LHCN-M2 (cell line): ENCODE results near the gene GPR55. TPM values are rescaled to one million over a fixed set of nuclear protein-coding genes. Genes with fewer than 3 reads are reported as not detected.

Experiments
- DNase-seq: peaks from one replicate; pipeline ENCODE4 v3.0.0-alpha.2; 2012; ENCODE audit warnings: low read depth
- total RNA-seq: library from RNA; depleted of rRNA; stranded (reverse); fragments of >200 nt; gene quantifications from 2 replicates; pipeline ENCODE4 v1.2.3, GENCODE V29; 2014

GPR55 gene
- total RNA-seq, 1 experiment from 2014 or later = not detected

DNA sequence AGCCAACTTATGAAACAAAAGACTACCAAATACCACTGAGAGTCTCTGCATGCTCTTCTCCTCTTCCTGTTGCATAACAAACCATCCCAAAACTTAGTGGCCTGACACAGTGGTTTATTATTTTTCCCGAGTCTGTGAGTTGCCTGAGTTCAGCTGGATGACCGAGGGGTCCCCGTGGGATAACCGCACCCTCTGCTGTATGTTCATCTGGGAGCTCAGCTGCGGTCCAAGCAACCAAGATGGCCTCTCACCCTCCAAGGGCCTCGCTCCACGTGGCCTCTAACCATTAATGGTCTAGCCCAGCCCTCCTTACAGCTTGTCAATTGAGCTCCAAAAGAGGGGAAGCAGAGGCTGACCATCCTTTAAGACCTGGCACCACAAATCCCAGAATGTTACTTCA is 43.2 kb downstream of the GPR55 start:
- DNase-seq = no peak

GRCh38 chr2:230879891-230880290 is 45.2 kb downstream of the GPR55 start:
- no peak for DNase-seq

- DNase-seq = no peak
Measured at GRCh38 chr2:230879271-230879882, 45.7 kb downstream of the GPR55 start.

DNA sequence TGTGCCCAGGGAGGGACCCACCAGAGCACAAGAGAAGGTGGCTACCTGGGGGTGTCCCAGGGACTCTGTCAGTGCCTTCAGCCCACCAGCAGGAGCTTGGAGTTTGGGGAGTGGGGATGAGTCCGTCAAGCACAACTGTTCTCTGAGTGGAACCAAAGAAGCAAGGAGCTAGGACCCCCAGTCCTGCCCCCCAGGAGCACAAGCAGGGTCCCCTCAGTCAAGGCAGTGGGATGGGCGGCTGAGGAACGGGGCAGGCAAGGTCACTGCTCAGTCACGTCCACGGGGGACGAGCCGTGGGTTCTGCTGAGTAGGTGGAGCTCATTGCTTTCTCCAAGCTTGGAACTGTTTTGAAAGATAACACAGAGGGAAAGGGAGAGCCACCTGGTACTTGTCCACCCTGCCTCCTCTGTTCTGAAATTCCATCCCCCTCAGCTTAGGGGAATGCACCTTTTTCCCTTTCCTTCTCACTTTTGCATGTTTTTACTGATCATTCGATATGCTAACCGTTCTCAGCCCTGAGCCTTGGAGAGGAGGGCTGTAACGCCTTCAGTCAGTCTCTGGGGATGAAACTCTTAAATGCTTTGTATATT is 46.3 kb downstream of the GPR55 start:
- no peak for DNase-seq

DNA sequence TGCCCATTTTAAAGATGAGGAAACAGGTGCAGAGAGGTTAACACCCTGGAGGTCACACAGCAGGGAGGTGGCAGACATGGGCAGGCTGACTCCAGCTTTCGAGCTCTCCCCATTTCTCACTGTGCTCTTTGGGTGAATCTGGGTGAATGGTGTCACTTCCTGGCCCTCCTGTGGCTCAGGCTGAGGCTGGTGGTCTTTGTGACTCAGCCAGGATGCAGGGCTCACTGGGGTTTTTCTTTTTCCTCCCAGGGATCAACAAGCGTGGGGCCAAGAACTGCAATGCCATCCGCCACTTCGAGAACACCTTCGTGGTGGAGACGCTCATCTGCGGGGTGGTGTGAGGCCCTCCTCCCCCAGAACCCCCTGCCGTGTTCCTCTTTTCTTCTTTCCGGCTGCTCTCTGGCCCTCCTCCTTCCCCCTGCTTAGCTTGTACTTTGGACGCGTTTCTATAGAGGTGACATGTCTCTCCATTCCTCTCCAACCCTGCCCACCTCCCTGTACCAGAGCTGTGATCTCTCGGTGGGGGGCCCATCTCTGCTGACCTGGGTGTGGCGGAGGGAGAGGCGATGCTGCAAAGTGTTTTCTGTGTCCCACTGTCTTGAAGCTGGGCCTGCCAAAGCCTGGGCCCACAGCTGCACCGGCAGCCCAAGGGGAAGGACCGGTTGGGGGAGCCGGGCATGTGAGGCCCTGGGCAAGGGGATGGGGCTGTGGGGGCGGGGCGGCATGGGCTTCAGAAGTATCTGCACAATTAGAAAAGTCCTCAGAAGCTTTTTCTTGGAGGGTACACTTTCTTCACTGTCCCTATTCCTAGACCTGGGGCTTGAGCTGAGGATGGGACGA is 47.1 kb downstream of the GPR55 start:
- no peak for DNase-seq

GRCh38 chr2:230877116-230877758 is 47.8 kb downstream of the GPR55 start:
- no peak for DNase-seq

DNA sequence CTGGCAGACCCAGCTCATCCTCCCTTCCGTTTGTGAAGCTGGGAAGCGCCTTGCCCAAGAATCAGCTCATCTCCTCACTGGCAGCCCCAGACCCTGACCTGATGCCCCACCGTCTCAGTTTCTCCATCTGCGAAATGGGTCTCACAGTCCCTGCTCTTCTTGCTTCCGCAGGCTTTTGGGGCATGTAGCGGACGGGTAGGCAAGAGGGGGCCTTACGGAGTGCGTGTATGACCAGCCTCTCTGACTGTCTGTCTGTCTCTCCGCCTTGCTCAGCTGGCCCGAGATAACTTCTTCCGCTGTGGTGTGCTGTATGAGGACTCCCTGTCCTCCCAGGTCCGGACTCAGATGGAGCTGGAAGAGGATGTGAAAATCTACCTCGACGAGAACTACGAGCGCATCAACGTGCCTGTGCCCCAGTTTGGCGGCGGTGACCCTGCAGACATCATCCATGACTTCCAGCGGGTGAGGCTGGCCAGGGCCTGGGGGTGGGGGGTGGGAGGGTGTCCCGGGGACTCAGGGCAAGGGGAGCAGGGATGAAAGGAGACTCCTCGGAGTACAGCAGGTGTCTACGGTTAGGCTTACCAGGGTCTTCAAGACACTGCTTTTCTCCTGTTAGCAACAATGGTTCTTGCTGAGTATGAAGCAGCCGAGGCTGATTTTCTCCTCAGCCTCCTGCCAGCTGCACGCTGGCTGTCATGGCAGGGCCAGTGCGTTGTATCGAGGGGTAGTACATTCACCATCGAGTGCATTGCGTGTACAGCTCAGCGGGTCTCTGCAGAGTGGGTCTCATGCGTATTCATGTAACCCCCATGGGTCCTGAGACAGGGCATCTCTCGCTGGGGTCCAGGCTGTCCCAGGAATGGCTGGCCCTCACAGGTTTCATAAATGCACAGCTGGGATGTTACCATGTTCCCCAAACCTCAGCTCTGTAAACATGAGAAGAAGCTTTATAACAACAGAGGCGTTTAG is 49.4 kb downstream of the GPR55 start:
- no peak for DNase-seq

DNA sequence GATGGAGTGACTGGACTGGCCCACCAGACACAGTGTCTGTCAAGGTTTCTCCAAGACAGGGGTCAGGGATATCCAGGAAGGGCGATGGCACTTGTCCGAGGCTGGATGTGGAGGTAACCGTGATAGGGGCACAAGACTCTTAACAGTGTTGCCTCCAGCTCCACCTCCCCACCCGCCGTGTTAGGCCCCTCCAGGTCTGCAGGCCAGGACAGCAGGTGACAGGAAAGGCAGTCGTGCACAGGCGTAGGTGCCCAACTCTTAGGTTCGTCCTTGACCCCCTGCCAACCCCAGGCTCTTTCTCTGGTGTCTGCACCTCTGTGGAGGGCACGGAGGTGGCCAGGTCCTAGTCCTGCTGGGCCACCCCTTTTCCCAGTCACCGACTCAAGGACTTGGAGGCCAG is 50.2 kb downstream of the GPR55 start:
- no peak for DNase-seq

GRCh38 chr2:230874456-230874855 is 50.6 kb downstream of the GPR55 start:
- no peak for DNase-seq

DNA sequence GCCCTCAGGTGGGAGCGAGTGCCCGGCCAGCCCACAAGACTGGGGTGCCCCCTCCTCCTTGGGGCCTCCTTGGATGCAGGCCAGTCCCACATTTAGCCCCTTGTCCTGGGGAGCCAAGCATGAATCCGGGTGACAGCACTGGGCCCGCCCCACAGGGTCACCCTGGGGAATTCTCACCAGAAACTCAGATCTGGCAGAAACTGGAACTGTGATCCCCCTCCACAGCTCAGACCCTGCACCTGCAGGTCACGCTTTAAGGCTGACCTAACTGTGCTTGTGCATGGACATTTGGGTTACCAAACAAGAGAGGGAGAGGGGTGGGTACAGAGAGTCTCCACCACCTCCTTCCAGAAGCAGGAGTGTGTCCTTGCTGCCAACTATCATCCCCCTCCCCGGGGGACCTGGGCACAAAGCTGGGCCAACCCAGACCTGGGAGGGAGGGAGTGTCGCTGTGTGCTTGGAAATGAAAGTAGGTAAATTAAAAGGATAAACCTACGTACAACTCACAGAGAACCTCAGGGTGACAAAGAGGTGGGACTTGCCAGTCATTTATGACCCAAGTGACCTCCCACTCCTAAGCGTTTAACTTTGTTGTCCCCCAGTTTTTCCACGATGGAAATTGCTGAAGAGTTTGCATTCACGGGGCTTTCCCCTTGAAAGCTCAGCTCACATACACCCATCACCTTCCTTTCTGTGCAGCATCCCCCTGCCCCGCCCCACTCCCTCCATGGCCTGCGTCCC is 51.2 kb downstream of the GPR55 start:
- no peak for DNase-seq

DNA sequence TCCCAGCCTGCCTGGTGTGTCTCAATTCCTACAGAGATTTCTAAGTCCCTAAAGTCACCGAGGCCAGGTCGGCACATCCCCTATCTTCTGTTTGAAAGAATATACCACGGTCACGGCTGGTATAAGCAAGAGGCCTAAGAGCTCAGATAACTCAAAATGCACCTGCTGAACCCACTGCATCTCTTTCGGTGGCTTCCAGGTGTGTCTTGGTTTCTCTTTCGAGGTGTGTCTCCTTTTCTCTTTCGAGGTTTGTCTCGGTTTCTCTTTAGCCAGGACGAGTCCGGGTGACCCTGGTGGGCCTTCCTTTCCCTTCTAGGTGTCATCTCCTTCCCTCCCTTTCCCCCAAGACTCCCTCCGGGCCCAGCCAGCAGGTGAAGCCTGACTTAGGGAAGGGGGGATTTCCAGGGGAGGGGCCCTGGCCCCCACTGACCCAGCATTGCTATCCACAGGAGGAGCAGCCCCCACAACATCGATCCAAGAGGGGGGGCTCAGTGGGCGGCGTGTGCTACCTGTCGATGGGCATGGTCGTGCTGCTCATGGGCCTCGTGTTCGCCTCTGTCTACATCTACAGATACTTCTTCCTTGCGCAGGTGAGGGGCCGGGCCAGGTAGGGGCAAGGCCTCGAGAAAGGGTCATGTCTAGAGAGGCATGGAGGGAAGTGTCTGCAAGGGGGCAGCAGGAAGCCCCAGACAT is 51.9 kb downstream of the GPR55 start:
- DNase-seq = no peak

DNA sequence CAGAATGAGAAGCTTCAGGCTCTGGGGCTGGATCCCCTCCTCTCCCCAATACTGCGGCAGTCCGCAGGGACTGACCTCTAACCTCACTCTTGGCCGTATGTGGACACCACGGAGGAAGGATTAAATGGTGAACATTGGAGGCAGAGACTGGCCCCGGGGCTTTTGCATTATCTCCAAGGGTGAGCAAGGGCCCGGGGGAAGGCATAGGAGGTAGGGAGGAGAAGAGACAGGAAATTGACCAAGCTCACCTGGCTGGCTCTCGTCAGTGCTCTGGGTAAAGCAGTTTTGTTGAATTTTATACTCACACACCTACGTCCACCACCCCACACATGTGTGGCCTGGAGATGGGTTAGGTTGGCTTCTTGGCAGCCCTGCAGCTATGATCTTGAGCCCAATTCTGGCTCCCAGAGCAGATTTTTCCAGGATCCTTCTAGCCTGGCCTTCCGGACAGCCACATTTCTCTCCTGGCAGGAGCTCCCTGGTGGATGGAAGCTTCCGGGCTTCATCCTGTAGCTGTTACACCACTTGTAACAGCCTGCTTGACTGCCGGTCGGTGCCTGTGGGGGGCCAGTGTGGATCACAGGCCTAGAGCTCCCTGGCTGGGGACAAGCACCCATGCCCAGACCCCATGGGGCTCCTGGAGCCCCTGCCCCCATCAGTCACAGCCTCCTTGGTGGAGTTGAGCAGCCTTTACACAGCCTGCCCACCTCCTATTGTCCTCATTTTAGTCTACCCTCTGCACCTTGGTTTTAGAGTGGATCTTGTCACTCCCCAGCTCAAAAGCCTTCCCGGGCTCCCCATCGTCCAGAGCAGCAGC is 52.7 kb downstream of the GPR55 start:
- DNase-seq = no peak

- DNase-seq = no peak
Measured at GRCh38 chr2:230871361-230872150, 53.5 kb downstream of the GPR55 start.

DNA sequence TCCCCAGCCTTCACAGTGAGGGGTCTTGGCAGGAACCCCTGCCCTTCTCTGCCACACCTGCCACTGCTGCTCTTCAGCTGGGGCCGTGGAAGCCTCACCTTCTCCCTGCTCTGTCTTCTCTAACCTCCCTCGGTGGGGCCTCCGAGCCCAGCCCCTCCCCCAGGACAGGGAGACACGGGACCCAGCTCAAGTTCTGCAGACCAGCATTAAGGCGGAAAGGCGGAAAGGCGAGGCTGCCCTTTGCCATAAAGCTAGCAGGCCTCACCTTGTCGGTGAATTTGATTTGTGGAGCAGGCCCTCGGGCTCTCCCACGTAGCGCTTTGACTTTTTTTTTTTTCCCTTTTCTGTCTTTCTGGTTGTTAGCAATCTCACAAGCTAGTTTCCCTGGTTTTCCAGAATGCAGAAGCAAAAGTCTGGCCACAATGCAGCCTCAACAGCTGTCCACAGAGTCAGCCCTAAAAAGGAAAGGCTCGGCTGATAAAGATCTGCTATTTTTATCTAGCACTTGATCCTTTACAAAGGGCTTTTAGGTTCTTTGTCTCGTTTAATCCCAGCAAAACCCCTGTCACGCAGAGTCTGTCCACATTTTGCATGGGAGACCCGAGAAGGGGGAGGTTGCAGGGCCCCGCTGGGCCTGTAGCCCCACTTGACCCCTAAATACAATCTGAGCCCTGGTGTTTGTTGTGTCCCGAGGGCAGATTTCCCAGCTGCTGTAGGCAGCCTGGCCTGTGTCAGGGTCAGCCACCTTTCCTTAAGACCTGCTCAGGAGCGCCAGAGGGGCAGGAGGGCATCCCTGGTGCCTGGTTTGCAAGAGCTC is 54.3 kb downstream of the GPR55 start:
- no peak for DNase-seq

DNA sequence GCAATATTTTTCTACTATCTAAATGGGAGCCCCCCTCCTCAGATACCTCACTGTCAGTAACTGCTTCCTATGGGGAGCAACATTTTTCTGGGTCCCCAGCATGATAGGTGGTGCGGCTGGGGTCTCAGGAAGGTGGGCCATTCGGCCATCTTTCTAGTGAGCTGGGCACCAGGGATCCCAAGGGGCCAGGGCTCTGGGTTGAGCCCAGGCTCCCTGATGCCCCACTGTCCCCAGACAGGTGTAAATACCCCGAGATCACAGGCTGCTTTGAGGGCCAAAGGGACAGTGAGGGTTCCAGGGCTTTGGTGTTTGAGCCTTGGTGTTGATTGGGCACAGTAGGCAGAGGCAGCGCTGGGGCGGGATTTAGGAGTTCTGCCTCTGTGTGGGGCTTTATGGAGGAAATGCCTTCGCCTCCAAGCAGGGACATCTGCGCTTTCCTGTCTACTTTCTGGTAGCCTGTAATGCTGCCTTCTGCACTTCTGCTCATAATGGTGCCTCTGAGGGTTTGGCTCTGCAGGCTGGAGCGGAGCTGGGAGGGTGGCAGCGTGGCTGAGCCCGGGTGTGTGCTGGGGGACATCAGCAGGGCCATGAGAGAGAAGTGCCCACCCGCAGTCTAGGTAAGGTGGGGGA is 55.0 kb downstream of the GPR55 start:
- DNase-seq = no peak
